Smooth muscle cell of the brain vasculature (primary cell): ENCODE results near the gene TSPAN11.
"Not testable (repeated sequence)": the region's sequence is repeated elsewhere in the genome, so short reads cannot be mapped to it uniquely, and the experiment has no call there.

ENCODE experiments used
- DNase-seq: peaks from one replicate; pipeline ENCODE4 v3.0.0-alpha.2; 2012; ENCODE audit warnings: low read depth, low spot score

Gene TSPAN11, protein sequence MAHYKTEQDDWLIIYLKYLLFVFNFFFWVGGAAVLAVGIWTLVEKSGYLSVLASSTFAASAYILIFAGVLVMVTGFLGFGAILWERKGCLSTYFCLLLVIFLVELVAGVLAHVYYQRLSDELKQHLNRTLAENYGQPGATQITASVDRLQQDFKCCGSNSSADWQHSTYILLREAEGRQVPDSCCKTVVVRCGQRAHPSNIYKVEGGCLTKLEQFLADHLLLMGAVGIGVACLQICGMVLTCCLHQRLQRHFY

DNA sequence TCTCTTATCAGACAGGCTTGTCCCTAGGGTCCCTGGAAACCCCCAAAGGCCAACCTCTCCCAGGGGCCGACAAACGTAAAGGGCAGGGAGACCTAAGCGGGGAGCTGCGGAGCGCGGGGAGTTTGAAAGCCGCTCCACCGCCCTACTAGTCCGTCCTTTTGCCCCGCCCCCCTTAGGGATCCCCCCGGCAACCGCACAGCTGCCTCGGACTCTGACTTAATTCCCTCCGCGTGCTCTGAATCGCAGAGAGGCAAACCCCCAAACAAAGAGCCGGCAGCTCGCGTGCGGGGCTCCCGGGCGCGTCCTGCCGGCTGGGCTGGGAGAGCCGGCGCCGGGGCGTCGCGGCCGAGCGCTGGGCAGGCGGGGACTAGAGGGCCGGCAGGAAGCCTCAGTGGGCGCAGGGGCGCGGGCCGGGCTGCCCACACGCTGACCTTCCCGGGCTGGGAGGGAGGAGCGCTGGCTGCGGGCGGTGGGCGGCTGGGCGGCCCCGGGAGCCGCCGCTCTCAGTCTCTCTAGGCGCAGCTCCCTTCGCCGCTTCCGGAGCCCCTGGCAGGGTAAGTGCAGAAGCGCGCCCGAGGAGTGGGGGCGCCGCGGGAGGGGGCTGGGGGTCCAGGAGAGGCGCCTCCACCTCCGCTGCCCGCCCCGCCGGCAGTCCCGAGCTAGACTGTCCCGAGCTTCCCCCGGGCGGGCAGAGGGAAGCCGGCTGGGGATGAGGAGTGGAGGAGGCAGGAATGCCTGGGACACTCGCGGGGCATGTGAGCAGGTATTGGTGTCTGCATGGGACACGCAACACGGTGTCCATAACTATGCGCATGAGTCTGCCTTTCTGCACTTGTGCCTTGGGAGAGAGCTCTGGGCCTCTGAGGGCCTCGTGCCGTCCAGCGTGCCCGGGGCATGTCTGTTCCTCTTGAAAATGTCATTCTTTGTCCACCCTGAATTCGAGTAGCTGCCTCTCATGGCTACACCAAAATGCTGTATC lies at the start of gene TSPAN11:
TSS of gene TSPAN11 (plus strand) at position 506 of the 979 bp plus-strand sequence. CDS start 27,244 bp downstream, outside the sequence.
- no peak for DNase-seq

DNA sequence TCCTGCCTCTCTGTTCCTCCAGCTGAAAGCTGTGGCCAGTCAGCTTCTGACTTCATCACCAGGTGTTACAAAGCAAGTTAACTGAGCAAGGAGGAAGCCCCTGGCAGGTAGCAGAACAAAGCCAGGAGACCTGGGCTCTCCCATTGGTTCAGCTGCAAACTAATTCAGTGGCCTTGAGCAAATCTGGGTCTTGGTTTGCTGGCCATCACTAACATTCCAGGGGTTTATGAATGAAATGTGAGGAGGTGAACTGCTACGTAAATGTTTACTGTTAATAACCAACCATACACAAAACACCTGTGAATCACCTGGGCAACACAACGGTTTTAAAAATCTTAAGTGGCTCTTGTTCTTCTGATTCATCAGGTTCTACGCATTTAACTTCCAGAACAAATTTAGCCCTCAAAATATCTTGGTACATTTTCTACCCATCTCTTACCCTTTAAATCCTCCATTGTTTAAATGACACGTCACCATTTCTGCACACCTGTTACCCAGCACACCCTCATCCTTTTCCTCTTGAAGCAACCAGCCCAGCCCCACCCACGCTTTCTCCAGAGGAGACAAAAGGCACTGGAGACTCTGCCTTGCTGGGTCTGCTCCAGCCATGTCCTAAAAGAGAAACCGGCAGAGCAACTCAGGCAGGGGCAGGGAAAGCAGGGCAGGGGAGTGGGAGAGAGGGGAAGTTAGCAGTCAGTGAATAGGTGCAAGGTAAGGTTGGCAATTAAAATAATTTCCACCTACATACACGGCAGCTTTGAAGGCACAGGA lies 49.3 kb upstream of the TSPAN11 start:
- no peak for DNase-seq

DNA sequence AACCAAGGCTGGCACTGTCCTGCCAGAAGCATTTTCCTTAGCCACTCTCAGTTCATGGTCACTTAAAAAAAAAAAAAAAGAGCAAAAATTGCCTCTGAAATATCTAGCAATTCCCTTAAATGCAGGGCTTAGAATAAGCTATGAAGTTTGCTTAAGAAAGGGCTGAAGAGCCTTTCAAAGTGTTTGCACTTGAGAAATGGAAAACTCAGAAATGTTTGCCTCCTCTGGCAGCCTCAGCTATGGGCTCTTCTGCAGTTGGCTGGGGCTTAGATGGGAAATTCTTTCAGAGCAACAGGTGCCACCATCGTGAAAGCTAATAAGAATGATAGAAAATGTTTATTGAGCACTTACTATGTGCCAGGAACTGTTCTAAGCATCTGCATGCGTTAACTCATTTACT lies 48.5 kb upstream of the TSPAN11 start:
- DNase-seq, result no peak

DNA sequence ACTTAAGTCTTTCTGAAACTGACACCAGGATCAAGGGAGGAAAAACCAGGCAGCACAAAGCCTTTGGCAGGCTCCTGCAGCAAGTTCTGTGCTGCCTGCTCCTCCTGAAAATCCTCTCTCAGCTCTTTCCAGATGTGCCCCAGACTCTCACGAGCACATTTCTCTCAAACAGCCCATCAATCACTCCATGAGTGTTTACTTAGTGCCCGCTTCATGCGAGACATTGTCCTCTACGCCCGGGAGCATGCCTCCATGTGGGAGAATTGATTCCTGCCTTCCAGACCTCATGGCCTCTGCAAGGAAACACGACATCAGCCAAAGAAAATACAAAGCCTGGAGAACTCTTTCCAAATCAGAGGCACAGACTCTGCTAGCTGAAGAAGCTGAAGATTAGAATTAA lies 46.5 kb upstream of the TSPAN11 start:
- no peak for DNase-seq

DNA sequence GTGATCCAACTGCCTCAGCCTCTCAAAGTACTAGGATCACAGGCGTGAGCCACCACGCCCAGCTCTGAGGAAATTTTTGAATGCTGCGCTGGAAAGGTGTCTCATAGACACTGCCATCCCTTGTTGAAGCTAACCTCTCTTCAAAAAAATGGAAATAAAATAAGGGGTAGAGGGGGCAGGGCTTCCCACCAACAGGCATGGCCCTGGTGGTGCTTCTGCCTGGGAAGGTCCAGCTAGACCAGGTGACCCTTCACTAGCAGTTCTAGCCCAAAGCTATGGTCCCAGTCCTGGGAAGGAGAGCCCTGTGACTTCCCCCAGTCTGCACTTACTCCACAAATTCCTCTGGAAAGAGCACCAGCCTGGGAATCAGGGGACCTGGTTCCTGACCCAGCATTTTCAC lies 45.7 kb upstream of the TSPAN11 start:
- DNase-seq, result no peak

DNA sequence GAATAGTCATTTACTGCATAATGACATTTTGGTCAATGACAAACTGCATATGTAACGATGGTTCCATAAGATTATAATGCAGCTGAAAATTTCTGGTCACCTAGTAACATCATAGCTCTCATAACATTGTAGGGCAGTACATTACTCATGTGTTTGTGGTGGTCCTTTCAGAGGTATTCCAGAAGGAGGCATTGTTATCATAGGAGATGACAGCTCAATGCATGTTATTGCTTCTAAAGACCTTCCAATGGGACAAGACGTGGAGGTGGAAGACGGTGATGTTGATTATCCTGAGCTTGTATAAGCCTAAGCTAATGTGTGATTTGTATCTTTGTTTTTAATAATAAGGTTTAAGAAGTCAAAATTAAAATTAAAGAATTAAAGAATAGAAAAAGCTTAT lies 43.8 kb upstream of the TSPAN11 start:
- DNase-seq, result no peak

DNA sequence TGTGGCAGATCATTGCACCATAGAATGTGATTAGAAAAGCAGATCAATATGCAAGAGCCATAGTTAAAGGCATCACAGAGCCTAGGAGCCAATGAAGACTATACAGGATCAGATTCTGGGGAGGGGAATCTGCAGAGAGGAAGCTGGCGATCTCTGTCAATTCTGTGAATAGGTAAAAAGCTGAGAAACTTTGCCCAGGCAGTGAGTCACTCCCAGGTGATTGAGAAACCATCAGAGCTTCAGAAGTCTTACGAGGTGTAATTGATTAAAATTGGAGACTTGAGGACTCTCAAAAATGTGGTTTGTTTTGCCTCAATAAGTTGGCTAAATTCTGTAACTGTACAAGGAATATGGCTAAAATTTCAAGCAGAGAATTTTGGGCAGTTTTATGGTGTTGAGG lies 41.7 kb upstream of the TSPAN11 start:
- no peak for DNase-seq

DNA sequence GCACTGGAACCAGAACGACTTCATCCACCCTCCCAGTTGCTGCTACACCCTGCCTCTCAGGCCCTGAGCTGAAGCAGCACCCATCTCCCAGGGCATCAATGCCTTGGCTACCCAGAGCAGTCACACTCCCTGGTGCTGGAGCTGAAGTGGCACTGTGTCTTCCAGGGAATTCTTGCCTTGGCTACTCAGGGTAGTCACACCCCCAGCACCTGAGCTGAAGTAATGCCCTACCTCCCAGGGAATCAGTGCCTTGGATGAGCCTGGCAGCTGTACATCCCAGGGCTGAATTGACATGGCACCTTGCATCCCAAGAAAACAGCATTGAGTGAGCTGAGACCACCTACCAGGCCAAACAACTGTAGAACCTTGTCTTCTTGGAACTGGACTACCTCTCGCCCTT lies 41.2 kb upstream of the TSPAN11 start:
- DNase-seq, result no peak

DNA sequence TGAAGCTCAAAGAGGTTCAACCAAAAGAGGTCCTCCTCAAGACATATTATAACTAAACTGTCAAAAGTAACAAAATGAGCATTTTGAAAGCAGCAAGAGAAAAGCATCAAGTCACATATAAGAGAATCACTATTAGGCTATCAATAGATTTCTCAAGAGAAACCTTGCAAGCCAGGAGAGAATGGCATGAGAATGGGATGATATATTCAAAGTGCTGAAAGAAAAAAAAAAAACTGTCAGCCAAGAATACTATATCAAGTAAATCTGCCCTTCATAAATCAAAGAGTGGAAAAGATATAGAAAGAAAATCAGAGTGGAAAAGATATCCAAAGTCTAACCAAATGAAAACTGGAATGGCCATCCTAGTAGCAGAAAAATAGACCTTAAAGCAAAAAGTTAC lies 39.3 kb upstream of the TSPAN11 start:
- DNase-seq, result no peak

DNA sequence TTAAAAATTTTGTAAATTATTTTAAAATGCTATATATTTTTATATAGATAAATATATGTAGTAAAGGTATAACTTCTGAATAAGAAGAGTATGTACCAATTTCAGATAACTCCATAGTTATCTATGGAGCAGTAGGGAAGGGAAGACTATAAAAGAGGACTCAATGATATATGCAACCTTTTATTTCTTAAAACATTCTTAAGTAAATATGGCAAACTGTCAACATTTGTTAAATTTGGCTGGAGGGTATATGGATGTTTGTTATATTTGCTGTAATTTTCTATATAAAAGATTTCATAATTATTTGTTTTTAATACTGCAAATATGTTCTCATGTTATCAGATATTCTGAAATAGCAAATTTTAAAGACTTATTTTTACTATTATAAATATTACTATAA lies 38.3 kb upstream of the TSPAN11 start:
- no peak for DNase-seq

DNA sequence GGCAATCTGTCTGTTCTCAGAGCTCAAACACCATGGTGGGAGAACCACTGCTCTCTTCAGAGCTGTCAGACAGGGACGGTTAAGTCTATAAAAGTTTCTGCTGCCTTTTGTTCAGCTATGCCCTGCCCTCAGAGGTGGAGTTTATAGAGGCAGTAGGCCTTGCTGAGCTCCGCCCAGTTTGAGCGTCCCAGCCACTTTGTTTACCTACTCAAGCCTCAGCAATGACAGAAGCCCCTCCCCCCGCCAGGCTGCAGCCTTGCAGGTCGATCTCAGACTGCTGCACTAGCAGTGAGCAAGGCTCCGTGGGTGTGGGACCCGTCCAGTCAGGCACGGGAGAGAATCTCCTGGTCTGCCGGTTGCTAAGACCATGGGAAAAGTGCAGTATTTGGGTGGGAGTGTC lies 32.0 kb upstream of the TSPAN11 start:
- not testable (repeated sequence) for DNase-seq

DNA sequence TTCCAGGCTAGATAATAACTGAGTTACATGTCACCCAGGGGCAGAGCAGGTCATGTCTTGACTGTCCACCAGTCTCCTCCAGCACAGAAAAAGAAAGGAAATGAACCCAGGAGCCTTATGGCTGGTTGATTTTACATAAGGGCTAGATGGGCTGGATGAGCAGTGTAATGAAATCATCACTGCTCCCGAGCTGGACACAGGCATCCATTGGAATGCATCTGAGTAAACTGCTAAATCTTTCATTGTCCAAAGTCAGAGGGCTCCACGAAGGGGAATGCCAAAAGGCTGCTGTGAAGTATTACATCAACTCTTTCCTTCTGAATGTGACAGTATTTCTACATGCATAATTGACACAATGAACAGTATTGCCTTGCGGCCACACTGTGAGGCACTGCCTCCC lies 30.1 kb upstream of the TSPAN11 start:
- no peak for DNase-seq

DNA sequence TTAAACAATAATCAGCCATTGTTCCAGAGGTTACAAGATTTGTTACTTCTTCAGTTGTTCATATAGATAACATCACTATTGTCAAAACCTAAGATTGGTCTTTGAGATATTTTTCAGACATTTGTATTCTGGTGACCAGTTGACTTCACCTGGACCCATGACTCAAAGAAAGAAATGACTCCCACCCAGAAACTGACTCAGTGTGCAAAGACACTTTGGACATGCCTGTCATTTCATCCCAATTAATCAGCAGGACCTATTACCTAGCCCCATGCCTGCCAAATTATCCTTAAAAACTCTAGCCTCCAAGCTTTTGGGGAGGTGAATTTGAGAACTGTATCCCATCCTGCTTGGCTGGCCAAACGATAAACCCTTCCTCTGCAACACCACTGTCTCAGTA lies 27.7 kb upstream of the TSPAN11 start:
- DNase-seq, result no peak

DNA sequence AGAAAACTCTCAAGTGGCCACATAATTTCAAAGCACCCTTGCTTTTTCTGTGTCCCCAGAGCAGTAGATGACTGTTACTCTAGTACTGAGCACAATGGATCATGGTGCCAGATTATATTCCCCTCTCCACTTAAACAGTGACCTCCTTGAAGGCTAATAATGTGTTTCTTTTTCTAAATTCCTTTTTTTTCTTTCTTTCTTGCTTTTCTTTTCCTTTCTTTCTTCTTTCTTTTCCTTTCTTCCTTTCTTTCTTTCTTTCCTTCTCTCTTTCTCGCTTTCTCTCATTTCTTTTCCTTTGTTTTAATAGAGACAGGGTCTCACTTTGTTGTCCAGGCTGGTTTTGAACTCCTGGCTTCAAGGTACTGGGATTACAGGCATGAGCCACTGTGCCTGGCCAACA lies 26.2 kb upstream of the TSPAN11 start:
- DNase-seq, result no peak

DNA sequence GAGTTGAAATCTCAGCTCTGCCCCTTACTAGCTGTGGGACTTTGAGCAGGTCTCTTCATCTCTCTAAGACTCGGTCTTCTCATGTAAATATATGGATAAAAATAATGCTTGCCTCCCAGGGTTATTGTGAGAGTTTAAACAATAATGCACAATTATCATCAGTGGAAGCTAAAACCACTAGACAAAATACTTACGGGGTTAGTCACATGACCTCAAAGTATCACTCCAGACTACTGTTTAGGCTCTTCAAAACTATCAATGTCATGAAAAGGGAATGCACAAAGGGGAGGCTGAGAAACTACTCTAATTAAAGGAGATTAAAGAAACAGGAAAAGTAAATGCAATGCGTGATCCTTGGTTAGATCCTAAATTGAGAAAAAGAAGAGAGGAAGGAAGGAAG lies 24.5 kb upstream of the TSPAN11 start:
- no peak for DNase-seq

DNA sequence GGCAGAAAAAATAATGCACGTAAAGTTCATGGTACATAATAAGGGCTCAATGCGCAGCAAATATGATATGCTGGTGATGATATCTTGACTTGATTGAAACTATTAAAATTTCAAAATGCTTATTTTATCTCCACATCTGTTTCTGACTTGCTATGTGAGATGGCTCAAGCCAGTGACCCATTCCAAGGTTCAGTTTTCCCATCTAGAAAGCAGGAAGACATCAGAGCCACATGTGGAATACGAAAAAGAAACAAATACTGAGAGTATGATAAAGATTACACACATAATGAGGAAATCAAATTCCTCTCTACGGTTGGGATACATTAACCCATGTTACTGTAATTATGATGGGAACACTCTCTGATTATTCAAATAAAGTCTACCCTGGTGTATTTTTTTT lies 24.0 kb upstream of the TSPAN11 start:
- no peak for DNase-seq

DNA sequence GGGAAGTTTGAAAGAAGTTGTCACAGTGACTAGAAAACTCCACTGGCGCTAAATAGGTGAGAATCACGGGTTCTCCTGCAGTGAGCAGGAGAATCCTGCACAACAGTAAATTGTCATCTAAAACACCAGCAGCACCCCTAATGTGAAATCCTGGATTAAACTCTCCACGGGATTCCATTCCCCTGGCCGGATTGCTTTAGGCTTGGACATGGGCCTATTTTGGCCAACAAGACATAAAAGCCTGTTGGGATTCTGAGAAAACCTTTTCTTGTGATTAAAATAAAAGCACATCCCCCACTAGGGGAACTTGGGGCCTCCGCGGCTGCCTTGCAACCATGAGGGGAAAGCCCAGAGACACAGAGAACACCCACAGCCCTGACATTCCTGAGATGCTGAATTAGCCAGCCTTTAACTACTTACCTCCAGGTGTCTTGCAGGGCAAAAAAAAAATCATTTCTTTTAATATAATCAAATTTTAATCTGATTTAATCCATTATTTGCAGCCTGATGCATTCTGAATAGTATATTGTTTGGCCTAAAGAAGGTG lies 21.0 kb upstream of the TSPAN11 start:
- DNase-seq, result no peak

DNA sequence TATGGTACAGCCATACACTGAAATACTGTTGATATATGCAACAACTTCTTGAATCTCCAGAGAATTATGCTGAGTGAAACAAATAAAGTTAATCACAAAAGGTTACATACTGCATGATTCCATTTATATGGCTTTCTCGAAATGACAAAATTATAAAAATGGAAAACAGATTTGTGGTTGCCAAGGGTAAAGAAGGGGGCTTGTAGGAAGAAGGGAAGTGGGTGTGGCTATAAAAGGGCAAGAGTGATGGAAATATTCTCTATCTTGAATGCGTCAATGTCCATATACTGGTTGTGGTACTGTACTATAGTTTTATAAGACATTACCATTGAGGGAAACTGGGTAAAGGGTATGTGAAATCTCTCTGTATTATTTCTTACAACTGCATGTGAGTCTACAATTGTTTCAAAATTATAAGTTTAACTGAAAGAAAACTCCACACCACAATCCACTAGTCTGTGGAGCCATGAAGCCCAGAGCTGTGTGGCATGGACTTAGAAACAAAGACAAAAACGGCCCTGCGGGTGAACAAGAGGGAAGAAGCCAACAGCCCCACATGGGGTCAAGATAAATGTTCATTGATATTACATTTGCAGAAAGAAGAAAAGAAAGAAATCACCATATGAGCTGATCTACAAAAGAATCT lies 18.3 kb upstream of the TSPAN11 start:
- DNase-seq, result no peak

DNA sequence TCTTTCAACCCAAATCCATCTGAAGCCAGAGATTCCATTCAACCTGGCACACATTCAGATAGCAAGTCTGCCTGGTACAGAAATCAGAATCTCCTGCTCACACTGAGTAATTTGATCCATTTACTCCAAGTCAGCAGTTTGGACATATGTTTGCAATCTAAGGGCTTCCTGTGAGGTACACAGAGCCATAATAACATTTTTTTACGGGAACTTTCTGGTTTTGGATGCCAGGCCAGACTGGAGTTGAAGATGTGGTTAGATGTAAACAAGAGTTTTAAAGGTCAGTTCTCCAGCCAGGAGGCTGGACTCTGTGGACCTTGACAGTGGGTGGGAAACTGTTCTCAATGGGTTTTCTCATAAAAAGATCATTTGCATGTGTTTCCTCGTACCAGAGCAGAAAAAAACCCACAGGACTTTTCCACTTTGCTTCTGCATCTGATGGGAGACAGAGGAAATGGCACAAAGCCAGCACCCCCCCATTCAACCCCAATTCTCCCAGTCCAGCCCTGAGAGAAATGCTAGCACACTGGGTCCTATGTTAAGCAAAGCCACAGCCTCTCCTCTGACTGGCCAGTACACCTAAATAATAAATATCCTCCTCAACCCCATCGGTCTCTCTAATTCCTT lies 17.7 kb upstream of the TSPAN11 start:
- peak; percentile 94 for DNase-seq

DNA sequence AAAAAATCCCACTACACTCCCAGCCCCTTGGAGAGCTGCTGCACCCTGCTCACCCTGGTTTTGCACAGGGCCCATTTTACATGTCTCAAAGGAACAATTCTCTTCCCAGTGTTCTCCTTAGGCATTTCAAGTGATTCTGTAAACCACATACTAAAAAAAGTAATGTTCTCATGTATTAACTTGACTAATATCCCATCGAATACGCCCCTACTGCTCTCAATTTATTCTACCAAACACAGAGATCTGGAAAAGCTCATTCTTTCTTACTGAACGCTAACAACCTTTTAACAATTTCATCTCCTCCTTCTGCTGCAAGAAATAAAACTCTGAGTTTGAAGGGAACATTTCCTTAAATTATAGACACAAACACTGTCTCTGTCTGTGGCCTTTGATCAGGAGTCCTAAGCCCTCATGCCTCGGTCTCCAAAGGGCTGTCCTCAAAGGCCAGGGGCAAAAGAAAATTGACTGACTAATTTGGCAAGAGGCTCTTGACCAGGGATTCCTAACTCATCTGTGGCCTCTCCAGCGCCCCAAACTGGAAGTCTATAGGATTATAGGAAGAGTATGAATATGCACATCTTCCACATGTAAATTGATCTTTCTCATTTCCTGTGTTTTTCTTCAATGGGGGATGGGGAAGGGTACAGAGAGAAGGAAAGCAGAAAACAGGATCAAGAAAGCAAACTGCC lies 17.1 kb upstream of the TSPAN11 start:
- no peak for DNase-seq

DNA sequence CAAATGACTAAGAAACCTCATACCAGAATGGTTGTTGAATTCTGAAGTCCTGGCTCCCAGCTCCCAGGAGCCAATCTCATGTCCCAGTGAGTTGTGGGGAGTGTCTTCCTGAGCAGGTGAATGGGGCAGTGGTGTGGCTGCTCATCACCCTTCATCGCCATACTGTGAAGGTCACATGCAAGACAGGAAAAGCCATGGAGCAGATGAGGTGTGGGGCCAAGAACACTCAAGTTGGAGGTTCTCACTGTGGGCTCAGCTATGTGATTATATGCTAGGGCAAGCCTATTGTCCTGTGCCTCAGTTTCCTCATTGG lies 16.6 kb upstream of the TSPAN11 start:
- no peak for DNase-seq
